Activated T-cell treated with anti-CD3 and anti-CD28 coated beads, Interleukin-2, amount 50 U/mL, for 48 hours (primary cell): ENCODE data around the gene CENPC.
"Not testable (repeated sequence)": the region's sequence is repeated elsewhere in the genome, so short reads cannot be mapped to it uniquely, and the experiment has no call there.

ENCODE experiments used
- DNase-seq, 2 experiments: peaks; one replicate each; pipeline ENCODE4 v3.0.0-alpha.2; 2020

The CENPC gene

GRCh38 chr4:67550857-67551256, 5.6 kb upstream of the CENPC start:
- no peak for DNase-seq

GRCh38 chr4:67550451-67550850, 5.1 kb upstream of the CENPC start:
- no peak for DNase-seq

GRCh38 chr4:67549123-67549522, 3.8 kb upstream of the CENPC start:
- no peak for DNase-seq

DNA sequence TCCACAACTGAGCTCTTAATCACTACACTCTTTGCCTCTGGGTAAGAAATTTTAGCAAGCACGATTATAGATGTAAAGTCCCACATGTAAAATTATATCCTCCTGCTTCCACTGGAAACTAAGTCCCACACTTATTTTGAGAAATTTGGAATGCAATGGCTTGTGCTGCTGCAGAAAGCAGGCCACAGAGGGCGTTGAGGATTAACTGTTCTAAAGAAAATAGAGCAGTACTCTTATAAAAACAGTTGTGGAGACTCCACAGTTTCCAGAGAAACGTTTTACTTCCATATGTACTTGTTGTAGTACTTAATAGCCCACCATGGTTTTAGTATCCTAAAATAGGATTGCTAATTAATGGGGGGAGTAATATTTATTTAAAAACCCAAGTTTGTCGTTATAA, 1.7 kb upstream of the CENPC start:
- no peak for DNase-seq

DNA sequence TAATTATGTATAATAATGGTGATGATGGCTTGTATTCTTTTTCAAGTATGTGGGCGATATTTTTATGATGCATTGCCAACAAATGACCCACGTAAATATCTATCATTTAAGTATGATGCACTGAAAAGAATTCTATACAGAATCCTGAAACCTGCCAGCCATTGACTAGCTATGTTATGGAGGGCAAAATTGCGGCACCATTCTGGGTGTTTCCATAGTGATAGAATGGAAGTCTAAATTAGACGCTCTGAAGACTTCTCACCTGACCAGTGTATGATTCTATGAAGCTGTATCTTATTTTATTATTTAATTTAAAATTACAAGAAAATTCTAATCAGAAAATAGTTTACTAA, 677 bp upstream of the CENPC start:
- DNase-seq = no peak

- no peak for DNase-seq
Observed at GRCh38 chr4:67542076-67542475, 3.2 kb downstream of the CENPC start.

DNA sequence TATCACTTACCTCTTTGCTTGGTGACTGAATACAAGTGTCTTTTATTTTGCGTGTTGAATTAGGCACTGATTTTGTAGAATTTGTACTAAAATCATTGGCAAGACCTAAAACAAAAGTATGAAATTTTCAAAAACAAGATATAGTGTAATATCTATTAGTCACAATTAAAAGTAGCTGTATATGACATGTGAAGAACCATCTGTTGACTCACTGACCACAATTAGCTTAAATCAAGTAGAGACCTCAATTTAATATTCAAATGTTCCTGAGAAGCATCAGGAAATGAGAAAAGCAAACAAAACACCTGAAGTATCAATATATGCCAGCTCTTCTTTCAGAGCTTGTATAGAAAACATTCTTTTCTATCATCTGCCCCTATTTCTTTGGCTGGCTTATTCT, 5.5 kb downstream of the CENPC start:
- DNase-seq = no peak

DNA sequence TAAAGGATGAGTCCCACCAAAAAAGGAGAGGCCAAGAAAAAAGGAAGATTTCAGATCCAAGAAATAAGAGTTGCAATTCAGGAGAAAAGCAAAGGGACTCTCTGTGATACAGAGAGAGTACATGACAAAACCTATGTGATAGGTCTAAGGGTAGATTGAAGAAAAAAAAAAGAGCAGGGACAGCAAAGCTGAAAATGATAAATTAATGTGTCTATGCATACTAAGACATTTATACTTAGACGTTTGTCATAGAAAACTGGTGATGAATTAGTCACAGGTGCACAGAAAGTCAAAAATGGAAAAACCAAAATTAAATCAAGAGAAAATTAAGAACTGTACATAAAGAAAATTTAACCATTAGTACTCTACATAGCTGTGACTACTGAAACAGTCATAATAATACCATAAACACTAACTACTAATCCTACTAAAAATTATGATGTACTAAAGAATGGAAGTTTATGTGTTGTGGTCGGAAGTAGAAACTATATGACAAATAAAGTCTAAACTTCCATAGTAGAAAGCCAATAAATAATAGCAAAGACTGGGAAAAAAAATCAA, 9.9 kb downstream of the CENPC start:
- DNase-seq = no peak

DNA sequence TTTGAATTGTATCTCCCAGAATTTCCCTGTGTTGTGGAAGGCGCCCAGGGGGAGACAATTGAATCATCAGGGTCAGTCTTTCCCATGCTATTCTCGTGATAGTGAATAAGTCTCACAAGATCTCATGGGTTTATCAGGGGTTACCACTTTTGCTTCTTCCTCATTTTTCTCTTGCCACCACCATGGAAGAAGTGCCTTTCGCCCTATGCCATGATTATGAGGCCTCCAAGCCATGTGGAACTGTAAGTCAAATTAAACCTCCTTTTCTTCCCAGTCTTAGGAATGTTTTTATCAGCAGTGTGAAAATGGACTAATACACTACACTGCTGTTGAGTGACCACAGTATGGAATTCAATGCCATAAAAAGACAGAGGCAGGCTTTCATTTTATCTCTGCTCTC, 12.2 kb downstream of the CENPC start:
- no peak for DNase-seq

GRCh38 chr4:67532397-67532796, 12.9 kb downstream of the CENPC start:
- not testable (repeated sequence) for DNase-seq

DNA sequence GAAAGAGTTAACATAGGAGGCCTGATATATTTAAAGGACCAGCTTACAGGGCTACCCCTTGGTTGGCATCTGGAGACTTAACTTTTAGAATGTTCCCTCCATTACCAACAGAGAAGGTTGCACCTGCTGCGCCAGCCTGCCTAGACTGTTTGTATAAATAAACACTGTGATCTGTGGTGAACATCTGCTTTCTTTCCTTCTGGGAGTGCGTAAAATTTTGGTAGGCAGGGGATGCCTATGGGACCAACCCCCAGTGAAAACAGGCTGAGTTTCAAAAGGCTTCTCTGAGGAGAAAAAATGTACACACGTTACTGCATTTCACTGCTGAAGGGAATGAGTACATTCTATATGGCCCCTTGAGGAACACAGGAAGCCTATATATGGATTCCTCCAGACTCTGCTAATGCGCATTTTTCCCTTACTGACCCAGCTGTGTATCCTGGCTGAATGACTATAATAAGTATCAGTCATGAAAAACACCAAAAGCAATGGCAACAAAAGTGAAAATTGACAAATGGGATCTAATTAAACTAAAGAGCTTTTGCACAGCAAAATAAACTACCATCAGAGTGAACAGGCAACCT, 13.8 kb downstream of the CENPC start:
- no peak for DNase-seq

- DNase-seq = not testable (repeated sequence)
Observed at GRCh38 chr4:67524140-67524539, 21.2 kb downstream of the CENPC start.

DNA sequence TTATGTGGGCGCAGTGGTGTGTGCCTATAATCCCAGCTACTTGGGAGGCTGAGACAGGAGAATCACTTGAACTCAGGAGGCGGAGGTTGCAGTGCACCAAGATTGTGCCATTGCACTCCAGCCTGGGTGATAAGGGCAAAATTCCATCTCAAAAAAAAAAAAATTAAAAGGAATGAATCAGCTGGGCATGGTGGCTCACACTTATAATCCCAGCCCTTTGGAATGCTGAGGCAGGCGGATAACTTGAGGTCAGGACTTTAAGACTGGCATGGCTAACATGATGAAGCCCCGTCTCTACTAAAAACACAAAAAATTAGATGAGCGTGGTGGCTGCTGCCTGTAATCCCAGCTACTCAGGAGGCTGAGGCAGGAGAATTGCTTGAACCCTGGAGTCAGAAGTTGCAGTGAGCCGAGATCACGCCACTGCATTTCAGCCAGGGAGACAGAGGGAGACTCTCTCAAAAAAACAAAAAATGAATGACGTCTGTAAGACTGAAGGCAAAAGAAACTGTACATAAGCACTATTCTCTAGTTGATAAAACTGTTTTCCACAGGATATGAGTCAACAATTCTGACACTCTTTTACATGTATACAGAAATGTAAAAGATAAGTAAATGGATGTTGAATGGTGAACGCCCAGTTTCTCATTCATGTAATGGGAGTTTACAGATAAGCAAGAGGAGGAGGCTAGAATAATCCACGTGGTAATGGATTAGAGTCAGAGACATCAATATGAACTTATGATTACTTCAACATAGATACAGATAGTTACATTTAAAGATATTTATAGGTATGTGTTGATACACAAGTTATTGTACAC, 22.2 kb downstream of the CENPC start:
- DNase-seq = peak in 1 of 2 experiments; percentile 32

DNA sequence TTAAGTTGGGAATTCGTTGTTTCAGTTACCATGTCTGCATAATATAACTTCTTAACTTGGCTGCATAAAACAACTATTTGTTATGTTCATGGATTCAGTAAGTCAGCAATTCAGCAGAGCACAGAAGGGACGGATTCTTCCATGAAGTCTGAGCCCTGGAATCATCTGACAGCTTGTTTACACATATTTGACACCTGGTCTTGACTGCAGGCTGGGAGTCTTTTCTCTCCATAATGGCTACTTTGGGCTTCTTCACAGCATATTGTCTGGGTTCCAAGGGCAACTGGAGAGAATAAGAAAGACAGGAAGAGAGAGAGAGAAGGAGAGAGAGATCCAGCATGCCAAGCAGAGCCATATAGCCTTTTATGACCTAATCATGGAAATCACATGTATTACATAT, 23.1 kb downstream of the CENPC start:
- no peak for DNase-seq

GRCh38 chr4:67521506-67521905, 23.8 kb downstream of the CENPC start:
- no peak for DNase-seq

DNA sequence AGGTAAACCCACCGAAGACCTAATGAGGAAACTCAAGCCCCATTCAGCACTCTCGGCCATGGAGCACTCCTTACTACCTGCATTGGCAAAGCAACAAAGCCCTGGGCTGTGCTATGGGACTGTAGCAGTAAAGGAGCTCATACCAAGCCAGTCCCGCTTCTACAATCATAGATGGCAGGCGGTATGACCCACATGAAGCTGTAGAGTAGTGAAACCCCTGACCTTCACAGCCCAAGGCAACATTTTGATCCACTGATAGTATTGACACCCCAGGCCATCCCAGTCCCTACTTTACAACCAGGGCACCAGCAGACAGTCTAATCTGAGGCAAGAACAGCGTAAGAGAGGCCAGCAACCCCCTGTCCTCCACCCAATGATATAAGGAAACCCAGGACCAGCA, 25.2 kb downstream of the CENPC start:
- DNase-seq = no peak

DNA sequence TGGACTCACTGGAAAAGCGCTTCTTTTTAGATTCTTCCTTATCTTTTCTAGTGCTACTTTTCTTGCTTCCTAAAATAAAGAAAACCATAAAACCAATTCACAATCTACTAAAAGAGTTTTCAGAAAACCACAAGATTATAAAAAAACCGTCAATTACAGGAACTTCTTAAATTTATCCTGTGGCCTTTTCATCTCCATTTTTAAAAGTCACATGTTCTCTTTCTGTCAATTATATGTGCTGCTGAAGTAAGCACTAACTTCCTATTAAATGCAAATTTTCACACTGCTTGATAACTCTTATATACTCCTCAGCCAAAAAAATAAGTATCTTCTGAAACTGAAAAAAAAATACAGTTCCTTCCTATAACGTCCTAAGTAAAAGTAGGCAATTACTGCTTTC, 32.8 kb downstream of the CENPC start:
- no peak for DNase-seq

- no peak for DNase-seq
Observed at GRCh38 chr4:67500373-67500772, 44.9 kb downstream of the CENPC start.

DNA sequence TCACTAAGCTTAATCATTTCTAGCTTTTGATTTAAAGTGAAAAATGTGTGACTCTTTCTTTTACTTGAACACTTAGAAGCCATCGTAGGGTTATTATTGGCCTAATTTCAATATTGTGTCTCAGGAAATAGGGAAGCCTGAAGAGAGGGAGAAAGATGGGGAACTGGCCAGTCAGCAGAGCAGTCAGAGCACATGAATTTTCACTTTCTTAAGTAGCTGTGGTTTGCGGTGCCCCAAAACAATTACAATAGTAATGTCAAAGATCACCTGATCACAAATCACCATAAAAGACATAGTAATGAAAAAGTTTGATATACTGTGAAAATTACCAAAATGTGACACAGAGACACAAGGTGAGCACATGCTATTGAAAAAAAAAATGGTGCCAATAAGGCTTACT, 45.5 kb downstream of the CENPC start:
- no peak for DNase-seq

GRCh38 chr4:67483868-67484602, 61.3 kb downstream of the CENPC start:
- no peak for DNase-seq

DNA sequence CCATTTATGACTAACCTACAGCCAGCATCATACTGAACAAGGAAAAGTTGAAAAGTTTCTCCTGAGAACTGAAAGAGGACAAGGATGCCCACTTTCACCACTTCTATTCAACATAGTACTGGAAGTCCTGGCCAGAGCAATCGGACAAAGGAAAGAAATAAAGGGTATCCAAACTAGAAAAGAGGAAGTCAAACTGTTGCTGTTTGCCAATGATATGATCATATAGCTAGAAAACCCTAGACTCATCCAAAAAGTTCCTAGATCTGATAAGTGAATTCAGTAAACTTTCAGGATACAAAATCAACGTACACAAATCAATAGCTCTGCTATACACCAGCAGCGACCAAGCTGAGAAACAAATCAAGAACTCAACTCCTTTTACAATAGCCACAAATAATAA, 64.5 kb downstream of the CENPC start:
- no peak for DNase-seq

DNA sequence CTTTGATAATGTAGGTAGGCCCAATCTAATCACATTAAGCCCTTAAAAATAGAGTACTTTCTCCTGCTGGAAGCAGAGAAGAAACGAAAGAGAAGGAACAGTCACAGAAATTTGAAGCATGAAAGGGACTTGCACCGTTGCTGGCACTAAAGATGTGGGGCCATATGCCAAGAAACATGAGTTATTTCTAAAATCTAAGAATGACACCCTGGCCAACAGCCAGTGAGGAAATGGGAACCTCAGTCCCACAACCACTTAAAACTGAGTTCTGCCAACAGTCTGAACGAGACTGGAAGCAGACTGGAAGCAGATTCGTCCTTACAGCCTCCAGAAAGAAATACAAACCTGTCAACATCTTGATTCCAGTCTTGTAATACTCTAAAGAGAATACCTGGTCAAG, 70.1 kb downstream of the CENPC start:
- no peak for DNase-seq

- no peak for DNase-seq
Observed at GRCh38 chr4:67470871-67471270, 74.4 kb downstream of the CENPC start.

DNA sequence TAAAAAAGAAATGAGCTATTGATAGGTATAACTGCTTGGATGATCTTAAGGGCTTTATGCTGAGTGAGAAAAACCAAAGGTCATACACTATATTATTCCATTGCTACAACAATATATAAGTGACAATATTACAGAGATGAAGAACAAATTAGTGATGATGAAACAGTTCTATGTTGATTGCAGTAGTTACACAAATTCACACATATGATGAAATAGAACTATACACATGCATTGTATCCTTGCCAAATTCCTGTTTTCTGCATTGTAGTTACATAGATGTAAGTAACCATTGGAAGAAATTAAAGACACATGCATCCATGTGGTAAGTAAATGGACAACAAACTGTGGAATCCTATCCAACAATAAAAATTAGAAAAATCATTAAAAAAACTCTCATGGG, 76.5 kb downstream of the CENPC start:
- no peak for DNase-seq
